GM12873 (cell line): ENCODE results near the gene AOPEP.

Experiments used
- CTCF ChIP-seq: IDR thresholded peaks from 2 replicates; pipeline ENCODE4 v1.5.1; 2012; ENCODE audit warnings: low read depth, mild to moderate bottlenecking, moderate library complexity, low read length, control low read depth; ENCODE audit not compliant: insufficient read depth; ENCODE audit errors: missing control alignments

AOPEP gene

DNA sequence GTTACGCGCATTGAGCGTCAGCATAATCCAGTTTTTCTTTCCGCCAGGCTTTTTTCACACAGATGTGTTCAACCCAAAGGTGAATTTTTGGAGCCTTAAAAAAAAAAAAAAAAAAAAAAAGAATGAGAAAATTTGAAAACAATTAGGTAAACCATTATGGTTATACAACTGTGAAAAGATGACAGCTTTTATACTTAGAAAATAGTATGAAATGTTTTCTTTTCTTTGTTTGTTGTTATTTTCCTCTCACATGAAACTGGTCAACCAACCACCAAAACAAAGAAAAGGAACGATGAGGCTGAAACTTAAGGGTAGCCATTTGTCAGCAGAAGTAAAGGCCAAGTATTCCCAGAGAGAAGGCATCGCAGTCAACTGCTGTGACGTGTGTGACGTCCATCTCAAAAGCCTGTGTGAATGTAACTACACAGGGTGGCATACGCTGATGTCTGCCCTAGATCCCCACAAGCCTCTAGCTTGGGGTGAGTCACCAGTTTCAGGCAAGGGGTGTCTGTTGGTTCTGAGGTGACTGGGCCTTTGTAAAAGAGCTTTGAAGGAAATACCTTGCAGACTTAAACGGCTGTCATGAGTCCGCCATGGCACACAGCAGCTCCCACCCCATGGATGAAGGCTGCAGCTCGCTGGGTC lies 182.9 kb downstream of the AOPEP start:
- TF ChIP-seq CTCF, result no peak

DNA sequence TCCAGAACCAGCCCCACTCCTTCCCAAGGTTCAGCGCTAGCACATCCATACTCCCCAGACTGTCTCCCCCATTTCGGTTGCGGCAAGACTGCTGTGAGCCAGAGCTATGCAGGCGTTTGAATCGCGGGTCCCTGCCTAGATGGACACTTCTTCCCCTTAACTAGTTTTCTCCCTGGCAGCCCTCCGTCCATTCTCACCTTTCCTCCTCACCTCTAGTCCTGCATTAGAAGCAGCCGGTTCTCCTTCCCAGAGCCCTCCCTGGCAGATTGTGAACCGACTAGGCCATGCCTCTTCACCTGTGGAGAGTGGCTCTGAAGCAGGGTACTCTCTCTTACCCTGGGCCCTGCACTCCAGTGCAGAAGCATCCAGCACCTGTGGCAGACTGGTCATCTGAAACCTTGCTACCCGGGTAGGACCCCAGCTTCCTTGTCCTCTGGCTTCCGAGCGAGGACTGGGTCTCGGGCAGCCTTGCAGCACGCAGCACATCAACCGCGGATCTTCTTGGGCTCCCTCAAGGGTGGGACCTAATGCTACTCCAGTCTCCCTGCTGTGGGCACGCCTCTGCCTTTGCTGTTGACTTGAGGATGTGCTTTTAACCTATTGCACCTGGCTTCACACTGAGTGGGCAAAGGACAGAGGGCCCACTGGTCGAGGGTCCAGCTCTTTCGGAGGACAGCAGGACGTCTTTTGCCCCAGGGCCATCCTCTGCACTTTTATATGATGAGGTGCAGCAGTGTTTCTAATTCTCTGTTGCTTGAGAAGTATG lies 183.6 kb downstream of the AOPEP start:
- TF ChIP-seq CTCF, result no peak

DNA sequence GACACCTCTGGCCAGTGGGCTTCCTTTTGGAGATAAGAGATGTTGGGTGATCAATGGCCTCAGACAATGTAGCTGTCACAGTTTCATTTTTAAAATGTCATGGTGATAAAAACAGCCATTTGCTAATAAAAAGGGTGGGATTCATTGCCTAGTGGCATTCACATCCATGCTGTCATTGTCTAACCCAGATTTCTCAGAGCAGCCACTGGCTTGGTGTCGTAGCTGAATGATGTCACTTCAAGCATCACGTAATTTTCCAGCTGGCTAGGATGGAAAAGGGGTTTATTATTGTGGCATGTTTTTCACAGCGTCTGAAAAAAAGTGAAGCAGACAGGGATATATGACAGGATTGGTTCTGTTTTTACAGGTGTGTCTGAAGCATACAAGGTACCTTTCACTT lies 184.7 kb downstream of the AOPEP start:
- no peak for TF ChIP-seq CTCF

- no peak for TF ChIP-seq CTCF
Observed at GRCh38 chr9:94911986-94912635, 185.6 kb downstream of the AOPEP start.

- no peak for TF ChIP-seq CTCF
Observed at GRCh38 chr9:94912700-94913249, 186.3 kb downstream of the AOPEP start.

- TF ChIP-seq CTCF, result no peak
Observed at GRCh38 chr9:94913550-94913949, 187.1 kb downstream of the AOPEP start.
